SK-N-SH (cell line): Measurements from ENCODE around the gene DCUN1D2. TPM values are rescaled to one million over a fixed set of nuclear protein-coding genes. Genes with fewer than 3 reads are reported as not detected.
"Not testable (repeated sequence)": the region's sequence is repeated elsewhere in the genome, so short reads cannot be mapped to it uniquely, and the experiment has no call there.

Source experiments
- CTCF ChIA-PET: fragments of 300-600, 350-600 bp; formaldehyde crosslinking; extraction: SDS; loops from one replicate; lab custom pipeline; 2021; lab: Yijun Ruan, JAX
- POLR2A ChIA-PET: fragments of 350-600 bp; sonication (Branson Sonifier 250); formaldehyde crosslinking; extraction: SDS; loops from one replicate; lab custom pipeline; 2020; ENCODE audit warnings: antibody characterized with exemption, inconsistent platforms; lab: Yijun Ruan, JAX
- DNase-seq: peaks from one replicate; pipeline ENCODE4 v3.0.0; 2012
- H2AFZ ChIP-seq: fragments of 200-600 bp; sonication (generic); 2 replicates; pipeline ENCODE4 v1.8.1; 2016; ENCODE audit warnings: antibody characterized with exemption, mild to moderate bottlenecking, low read depth
- H3F3A ChIP-seq: fragments of 200-600 bp; sonication (generic); replicated peaks from 2 replicates; pipeline ENCODE3; 2016; ENCODE audit warnings: antibody characterized with exemption, mild to moderate bottlenecking; ENCODE audit not compliant: insufficient read depth
- H3K27ac ChIP-seq, 2 experiments: fragments of 200-500 bp in 1 of 2; fragments of 200-600 bp in 1 of 2; sonication (Bioruptor generic) in 1 of 2; sonication (generic), shearing (Covaris generic) in 1 of 2; 2 replicates each; pipeline versions ENCODE4 v1.5.1 to v1.6.1; 2014 to 2016; ENCODE audit warnings: low read depth in 2 of 2, inconsistent platforms in 1 of 2, low read length in 1 of 2, mild to moderate bottlenecking in 1 of 2, mixed read lengths in 1 of 2
- H3K27me3 ChIP-seq: fragments of 200-600 bp; sonication (generic), shearing (Covaris generic); 2 replicates; pipeline ENCODE4 v1.6.1; 2016; ENCODE audit warnings: mixed run types; ENCODE audit not compliant: insufficient read depth
- H3K36me3 ChIP-seq, 2 experiments: fragments of 200-500 bp in 1 of 2; fragments of 200-600 bp in 1 of 2; sonication (Bioruptor generic) in 1 of 2; sonication (generic) in 1 of 2; replicated peaks in 1 of 2; 2 replicates each; pipeline versions ENCODE3 to v1.5.1; 2014 to 2016; ENCODE audit warnings: low read length in 1 of 2, mild to moderate bottlenecking in 1 of 2; ENCODE audit not compliant: insufficient read depth in 2 of 2, control insufficient read depth in 1 of 2
- H3K4me1 ChIP-seq, 2 experiments: fragments of 200-500 bp in 1 of 2; fragments of 200-600 bp in 1 of 2; sonication (Bioruptor generic) in 1 of 2; sonication (generic), shearing (Covaris generic) in 1 of 2; 2 replicates each; pipeline versions ENCODE4 v1.5.1 to v1.6.1; 2014 to 2016; ENCODE audit warnings: low read depth in 1 of 2, low read length in 1 of 2, mixed run types in 1 of 2; ENCODE audit not compliant: insufficient read depth in 2 of 2, control insufficient read depth in 1 of 2
- H3K4me2 ChIP-seq: fragments of 200-600 bp; sonication (generic), shearing (Covaris generic); 2 replicates; pipeline ENCODE4 v1.6.1; 2017; ENCODE audit warnings: mixed run types
- H3K4me3 ChIP-seq, 2 experiments: fragments of 200-500 bp in 1 of 2; fragments of 200-600 bp in 1 of 2; sonication (Bioruptor generic) in 1 of 2; sonication (generic), shearing (Covaris generic) in 1 of 2; 2 replicates each; pipeline versions ENCODE4 v1.5.1 to v1.8.1; 2014 to 2016; ENCODE audit warnings: low read depth in 2 of 2, inconsistent platforms in 1 of 2, low read length in 1 of 2, mild to moderate bottlenecking in 1 of 2, mixed read lengths in 1 of 2, moderate library complexity in 1 of 2
- H3K79me2 ChIP-seq: fragments of 200-600 bp; sonication (generic); 2 replicates; pipeline ENCODE4 v1.8.1; 2017; ENCODE audit warnings: mild to moderate bottlenecking; ENCODE audit not compliant: insufficient read depth
- H3K9ac ChIP-seq: fragments of 200-600 bp; sonication (generic); 2 replicates; pipeline ENCODE4 v1.6.1; 2017; ENCODE audit warnings: mixed run types
- H3K9me2 ChIP-seq: fragments of 200-600 bp; sonication (generic); 2 replicates; pipeline ENCODE4 v1.6.1; 2017; ENCODE audit warnings: mixed run types
- H3K9me3 ChIP-seq: fragments of 200-600 bp; sonication (generic); 2 replicates; pipeline ENCODE4 v1.6.1; 2017; ENCODE audit warnings: mixed run types, mild to moderate bottlenecking, moderate library complexity
- H4K20me1 ChIP-seq: fragments of 200-600 bp; sonication (generic); 2 replicates; pipeline ENCODE4 v1.6.1; 2017; ENCODE audit warnings: mild to moderate bottlenecking, mixed run types; ENCODE audit not compliant: insufficient read depth
- CHD2 ChIP-seq: fragments of 150-350 bp; IDR thresholded peaks from 2 replicates; pipeline ENCODE4 v1.6.1; 2018; ENCODE audit warnings: low read length; ENCODE audit not compliant: partially characterized antibody
- FOSL2 ChIP-seq: IDR thresholded peaks from 2 replicates; pipeline ENCODE4 v1.4.0; 2012; ENCODE audit warnings: low read depth, mild to moderate bottlenecking, moderate library complexity, borderline replicate concordance
- FOXJ3 ChIP-seq: sonication (generic); formaldehyde crosslinking; IDR thresholded peaks from 2 replicates; pipeline ENCODE4 v1.5.1; 2020; ENCODE audit warnings: mild to moderate bottlenecking, missing genetic modification reagents
- FOXM1 ChIP-seq: IDR thresholded peaks from 2 replicates; pipeline ENCODE4 v1.4.0; 2012; ENCODE audit warnings: low read depth, mild to moderate bottlenecking
- IRF3 ChIP-seq: fragments of 150-350 bp; IDR thresholded peaks from 2 replicates; pipeline ENCODE4 v1.6.1; 2016; ENCODE audit warnings: mild to moderate bottlenecking, low read depth, low read length
- MXI1 ChIP-seq: IDR thresholded peaks from 2 replicates; pipeline ENCODE4 v1.6.1; 2012; ENCODE audit warnings: mild to moderate bottlenecking, low read depth, low read length, improper control_type of control experiment
- NFIC ChIP-seq: IDR thresholded peaks from 2 replicates; pipeline ENCODE4 v1.4.0; 2012; ENCODE audit warnings: borderline replicate concordance
- NRF1 ChIP-seq: IDR thresholded peaks from 2 replicates; pipeline ENCODE4 v1.6.1; 2012; ENCODE audit warnings: low read depth, mild to moderate bottlenecking, low read length
- PBX3 ChIP-seq: IDR thresholded peaks from 2 replicates; pipeline ENCODE4; 2012
- RCOR1 ChIP-seq: fragments of 150-350 bp; IDR thresholded peaks from 2 replicates; pipeline ENCODE4 v1.6.1; 2017; ENCODE audit warnings: antibody characterized with exemption, low read length
- REST ChIP-seq: IDR thresholded peaks from 2 replicates; pipeline ENCODE4 v1.6.1; 2012; ENCODE audit warnings: mild to moderate bottlenecking, low read depth, low read length, moderate library complexity
- RFX5 ChIP-seq: IDR thresholded peaks from 2 replicates; pipeline ENCODE4 v1.6.1; 2012; ENCODE audit warnings: mild to moderate bottlenecking, improper control_type of control experiment, low read length
- SMC3 ChIP-seq: IDR thresholded peaks from 2 replicates; pipeline ENCODE4 v1.6.1; 2012; ENCODE audit warnings: low read depth, low read length, improper control_type of control experiment
- TAF1 ChIP-seq: IDR thresholded peaks from 2 replicates; pipeline ENCODE4 v1.6.1; 2012; ENCODE audit warnings: low read depth, mild to moderate bottlenecking, low read length, moderate library complexity, borderline replicate concordance
- TCF12 ChIP-seq: IDR thresholded peaks from 2 replicates; pipeline ENCODE4 v1.4.0; 2012
- USF2 ChIP-seq: fragments of 150-350 bp; IDR thresholded peaks from 2 replicates; pipeline ENCODE4 v1.6.1; 2017; ENCODE audit warnings: antibody characterized with exemption, low read length, low read depth, borderline replicate concordance
- YY1 ChIP-seq: IDR thresholded peaks from 2 replicates; pipeline ENCODE4 v1.4.0; 2012; ENCODE audit warnings: low read depth, mild to moderate bottlenecking
- ZBTB33 ChIP-seq: IDR thresholded peaks from 2 replicates; pipeline ENCODE4 v1.4.0; 2012; ENCODE audit warnings: low read depth, borderline replicate concordance
- WGBS: methylation state at CpG from one replicate; pipeline ENCODE4 v1.1.6; 2017; ENCODE audit warnings: low lambda C conversion rate; 5-methylcytosine and 5-hydroxymethylcytosine counted together
- polyA plus RNA-seq, 3 experiments: library from polyadenylated mRNA; depleted of rRNA; stranded (reverse); fragments of >200 nt; gene quantifications; 2 replicates each; pipeline ENCODE4 v1.2.3, GENCODE V29; 2012

The DCUN1D2 gene
- polyA plus RNA-seq, 1 of the 3 experiments (the other 2 are of a cell fraction) = 11.0 TPM

GRCh38 chr13:113435907-113436306, 54.6 kb downstream of the DCUN1D2 start:
- H3K9me3 ChIP-seq, H3K9me2 ChIP-seq, H3K27ac ChIP-seq, POLR2A ChIA-PET, H2AFZ ChIP-seq, H3K36me3 ChIP-seq, H3K4me3 ChIP-seq, CTCF ChIA-PET, H3K9ac ChIP-seq, H3K4me1 ChIP-seq, H4K20me1 ChIP-seq, H3K27me3 ChIP-seq, DNase-seq, H3K79me2 ChIP-seq, H3F3A ChIP-seq, H3K4me2 ChIP-seq: not testable (repeated sequence)
- 93% methylated on average over 11 of the region's 15 CpGs for WGBS

GRCh38 chr13:113433391-113433916, 57.1 kb downstream of the DCUN1D2 start:
- Histone ChIP-seq H3K79me2 (no peaks in the 10 kb centered on the region), H3K9me3 (no peaks in the 10 kb centered on the region), H3K36me3 (no peaks in the 10 kb centered on the region), H2AFZ (no peak overlapping the region), H4K20me1 (no peaks in the 10 kb centered on the region), H3K4me2 (no peak overlapping the region), H3K27me3 (no peaks in the 10 kb centered on the region)
- 95% methylated on average over 14 of the region's 21 CpGs for WGBS
- TF ChIP-seq TAF1 (no peak), USF2 (no peak), RCOR1 (no peak), FOSL2 (no peak), MXI1 (no peak), CHD2 (no peak), PBX3 (no peak), TCF12 (no peak), YY1 (no peak), REST (no peak), IRF3 (no peak), SMC3 (no peak), FOXM1 (no peak), FOXJ3 (CRISPR knock-in tag) (no peak), NRF1 (no peak), RFX5 (no peak), NFIC (no peak), ZBTB33 (no peak)
- TF ChIP-seq, all 33 proteins: peak for 0
- Histone ChIP-seq H3K4me1 (no peaks in the 10 kb centered on the region), H3K9me2 (no peaks in the 10 kb centered on the region), H3K9ac (no peak overlapping the region), H3F3A (no peaks in the 10 kb centered on the region), H3K27ac (no peak overlapping the region), H3K4me3 (no peak overlapping the region)
- CTCF ChIA-PET = interaction anchor here (1.4 to 1.9 kb wide), 2 partner anchors 18 to 24 kb away, joined by 3 to 5 read pairs; no protein-coding TSS in a partner anchor
- POLR2A ChIA-PET = no interaction called here
- DNase-seq = no peak
